ENCODE measurements around the gene PTPN9.

DNA sequence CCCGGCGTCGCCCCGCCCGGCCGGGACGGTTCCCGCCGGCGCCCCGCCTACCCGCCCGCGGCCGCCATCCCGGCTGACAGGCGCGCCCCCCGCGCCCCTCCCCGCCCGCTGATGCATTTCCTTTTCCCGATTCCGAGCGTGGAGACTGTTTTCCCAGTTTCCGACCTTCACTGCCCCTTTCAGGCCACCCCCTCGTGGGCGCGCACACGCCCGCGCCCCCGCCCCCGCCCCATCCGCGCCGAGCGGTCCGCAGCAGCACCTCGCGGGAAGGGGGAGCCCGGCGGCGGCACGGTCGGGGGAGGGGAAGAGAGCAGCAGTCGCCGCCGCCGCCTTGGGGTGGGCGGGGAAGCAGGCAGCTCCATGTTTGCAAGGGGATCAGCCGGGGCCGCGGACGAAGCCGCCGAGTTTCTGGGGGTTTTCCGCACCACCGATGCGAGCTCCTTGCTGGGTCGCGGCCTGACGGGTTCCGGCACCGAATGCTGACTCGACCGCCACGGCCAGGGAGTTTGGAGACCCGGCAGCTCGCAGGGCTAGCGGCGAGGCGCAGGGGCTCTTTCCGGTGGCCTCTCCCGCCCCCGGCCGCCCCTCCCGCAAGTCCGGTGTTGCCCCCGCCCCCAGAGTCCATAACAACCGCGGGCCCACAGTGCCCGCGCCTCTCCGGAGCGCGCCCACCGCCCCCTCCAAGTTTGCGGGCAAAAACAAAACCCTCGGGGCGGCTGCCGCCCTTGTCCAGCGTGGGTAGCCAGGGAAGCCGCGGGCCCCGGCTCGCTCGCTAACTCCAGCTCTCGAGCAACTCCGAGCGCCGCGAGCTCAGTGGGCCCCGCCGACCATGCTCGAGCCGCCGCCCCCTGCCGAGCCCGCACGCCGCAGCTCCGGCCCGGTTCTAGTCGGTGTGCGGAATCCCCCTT is 124.4 kb downstream of the PTPN9 start:
- TF ChIP-seq CTCF (IDR thresholded peaks at IDR 0.05; ENCODE audit: low read length), result no peak
- no peak for TF ChIP-seq EZH2 (optimal IDR thresholded peaks at IDR 0.05; ENCODE audit: low read depth, low read length)

All from MM.1S (cell line).